CD14-positive monocyte (primary cell): Measurements from ENCODE around the gene KRAS. TPM values are rescaled to one million over a fixed set of nuclear protein-coding genes. Genes with fewer than 3 reads are reported as not detected.

ENCODE experiments used
- DNase-seq, 3 donors: peaks; one replicate each; pipeline ENCODE4 v3.0.0-alpha.2; 2011 to 2022
- H2AFZ ChIP-seq: 2 replicates; pipeline ENCODE4 v1.6.0; 2012; ENCODE audit warnings: mild to moderate bottlenecking, low read depth, low read length, inconsistent platforms; ENCODE audit not compliant: insufficient read depth, poor library complexity, severe bottlenecking
- H3K27ac ChIP-seq, 2 donors: 1 replicate in 1 of 2; 2 replicates in 1 of 2; pipeline ENCODE4 v1.5.1; 2012 to 2013; ENCODE audit warnings: low read length in 2 of 2, control low read depth in 1 of 2, inconsistent platforms in 1 of 2, low read depth in 1 of 2, mild to moderate bottlenecking in 1 of 2
- H3K27me3 ChIP-seq, 2 donors: one replicate each; pipeline versions ENCODE4 v1.6.0 to v1.6.1; 2011 to 2013; ENCODE audit warnings: low read length in 2 of 2; ENCODE audit not compliant: control insufficient read depth in 2 of 2, insufficient read depth in 2 of 2
- H3K36me3 ChIP-seq, 2 donors: replicated peaks in 1 of 2; 1 replicate in 1 of 2; 2 replicates in 1 of 2; pipeline versions ENCODE4 v1.5.1 to v1.6.1; 2012 to 2013; ENCODE audit warnings: low read length in 2 of 2, control low read depth in 1 of 2, inconsistent platforms in 1 of 2, mild to moderate bottlenecking in 1 of 2; ENCODE audit not compliant: insufficient read depth in 2 of 2, control insufficient read depth in 1 of 2
- H3K4me1 ChIP-seq, 2 donors: 1 replicate in 1 of 2; 2 replicates in 1 of 2; pipeline versions ENCODE4 v1.5.1 to v1.6.1; 2012 to 2013; ENCODE audit warnings: low read length in 2 of 2, control low read depth in 1 of 2, inconsistent platforms in 1 of 2, mild to moderate bottlenecking in 1 of 2, moderate library complexity in 1 of 2; ENCODE audit not compliant: insufficient read depth in 2 of 2, control insufficient read depth in 1 of 2
- H3K4me2 ChIP-seq: replicated peaks from 2 replicates; pipeline ENCODE3; 2012; ENCODE audit warnings: low read length, moderate library complexity, mild to moderate bottlenecking; ENCODE audit not compliant: poor library complexity, severe bottlenecking; ENCODE audit errors: extremely low read depth
- H3K4me3 ChIP-seq, 3 experiments: fragments of 200-600 bp in 1 of 3; sonication (generic) in 1 of 3; replicated peaks in 1 of 3; 1 replicate in 2 of 3; 2 replicates in 1 of 3; pipeline ENCODE4 v1.5.1; 2011 to 2013; ENCODE audit warnings: low read length in 3 of 3, mild to moderate bottlenecking in 3 of 3, control low read depth in 2 of 3, low read depth in 2 of 3, inconsistent platforms in 1 of 3, moderate library complexity in 1 of 3
- H3K79me2 ChIP-seq: 2 replicates; pipeline ENCODE4 v1.6.0; 2012; ENCODE audit warnings: mild to moderate bottlenecking, control low read depth, inconsistent platforms, low read length, moderate library complexity; ENCODE audit not compliant: insufficient read depth
- H3K9ac ChIP-seq: 2 replicates; pipeline ENCODE4 v1.6.0; 2017; ENCODE audit warnings: low read length, mild to moderate bottlenecking; ENCODE audit not compliant: insufficient read depth, poor library complexity, severe bottlenecking
- H3K9me3 ChIP-seq, 2 donors: replicated peaks in 1 of 2; 1 replicate in 1 of 2; 2 replicates in 1 of 2; pipeline versions ENCODE4 v1.5.1 to v1.6.1; 2012 to 2013; ENCODE audit warnings: low read length in 2 of 2, control low read depth in 1 of 2; ENCODE audit not compliant: control insufficient read depth in 1 of 2, insufficient read depth in 1 of 2
- H4K20me1 ChIP-seq: 2 replicates; pipeline ENCODE4 v1.6.0; 2012; ENCODE audit warnings: mild to moderate bottlenecking, low read length, control low read depth, moderate library complexity; ENCODE audit not compliant: insufficient read depth
- H3K27ac Mint-ChIP-seq, 7 donors: one replicate each; pipeline ENCODE4 v1.8.0; 2020; ENCODE audit warnings: mild to moderate bottlenecking in 7 of 7, mixed read lengths in 7 of 7, moderate library complexity in 6 of 7, inconsistent platforms in 2 of 7
- H3K27me3 Mint-ChIP-seq, 3 donors: one replicate each; pipeline ENCODE4 v1.8.0; 2021 to 2022; ENCODE audit warnings: low read depth in 3 of 3, mild to moderate bottlenecking in 3 of 3, mixed read lengths in 3 of 3, moderate library complexity in 3 of 3, inconsistent platforms in 1 of 3
- H3K36me3 Mint-ChIP-seq, 2 donors: one replicate each; pipeline ENCODE4 v1.8.0; 2020; ENCODE audit warnings: mixed read lengths in 2 of 2, inconsistent platforms in 1 of 2, mild to moderate bottlenecking in 1 of 2
- H3K4me1 Mint-ChIP-seq: one replicate; pipeline ENCODE4 v1.8.0; 2020; ENCODE audit warnings: mild to moderate bottlenecking, mixed read lengths
- H3K4me3 Mint-ChIP-seq, 2 donors: one replicate each; pipeline ENCODE4 v1.8.0; 2020; ENCODE audit warnings: mild to moderate bottlenecking in 2 of 2, mixed read lengths in 2 of 2, moderate library complexity in 1 of 2
- H3K9me3 Mint-ChIP-seq, 7 donors: one replicate each; pipeline ENCODE4 v1.8.0; 2020 to 2022; ENCODE audit warnings: mixed read lengths in 7 of 7, mild to moderate bottlenecking in 6 of 7, moderate library complexity in 6 of 7, inconsistent platforms in 2 of 7
- CTCF ChIP-seq: fragments of 200-600 bp; IDR thresholded peaks from one replicate; pipeline ENCODE4 v1.8.0; 2022; ENCODE audit warnings: antibody characterized with exemption, mild to moderate bottlenecking
- WGBS: methylation state at CpG from one replicate; pipeline ENCODE4 v1.1.5; 2013; ENCODE audit warnings: missing lambda C conversion rate; ENCODE audit not compliant: insufficient coverage; 5-methylcytosine and 5-hydroxymethylcytosine counted together
- intact Hi-C, 2 donors: fragments of 100-400 bp; cut with micrococcal nuclease; formaldehyde crosslinking; loops; one replicate each; pipeline versions ENCODE4 v1.15.0 to v1.15.1; 2023
- polyA plus RNA-seq, 3 donors: library from polyadenylated mRNA; depleted of rRNA in 1 of 3; unstranded in 2 of 3; stranded (reverse) in 1 of 3; fragments of 300-500 nt in 2 of 3; fragments of >200 nt in 1 of 3; fragmentation: Illumina TruSeq in 2 of 3; gene quantifications; 1 replicate in 2 of 3; 2 replicates in 1 of 3; pipeline ENCODE4 v1.2.3, GENCODE V29; 2012 to 2021

The KRAS gene
- polyA plus RNA-seq, 3 donors: 12.1 to 37.4 (median 33.0) TPM

GRCh38 chr12:25263594-25263993 is 12.9 kb upstream of the KRAS start:
- H3K9ac ChIP-seq: no peak overlapping the region
- no peak for TF ChIP-seq CTCF
- no peak for DNase-seq
- no peaks in the 10 kb centered on the region for H3K4me1 ChIP-seq
- H3K36me3 Mint-ChIP-seq: no peaks in the 10 kb centered on the region
- H3K4me3 ChIP-seq: no peak overlapping the region
- no peaks in the 10 kb centered on the region for H3K4me1 Mint-ChIP-seq
- no peaks in the 10 kb centered on the region for H4K20me1 ChIP-seq
- H2AFZ ChIP-seq: no peak overlapping the region
- H3K9me3 Mint-ChIP-seq: peaks cover 0 to 3% (median 1%) of the 10 kb centered on the region in 7 donors
- no peak overlapping the region for H3K27ac ChIP-seq
- H3K27ac Mint-ChIP-seq: no peak overlapping the region
- no peaks in the 10 kb centered on the region for H3K27me3 ChIP-seq
- no peaks in the 10 kb centered on the region for H3K9me3 ChIP-seq
- H3K27me3 Mint-ChIP-seq: peaks cover 0 to 3% (median 3%) of the 10 kb centered on the region in 3 donors
- no peak overlapping the region for H3K4me3 Mint-ChIP-seq
- intact Hi-C loops: no loop called here
- H3K36me3 ChIP-seq: no peaks in the 10 kb centered on the region
- WGBS: 80% methylated on average over 1 of the region's 4 CpGs
- no peak overlapping the region for H3K4me2 ChIP-seq
- no peaks in the 10 kb centered on the region for H3K79me2 ChIP-seq

- Mint-ChIP-seq H3K27me3 (peaks cover 0 to 3% (median 3%) of the 10 kb centered on the region in 3 donors), H3K4me3 (no peak overlapping the region), H3K4me1 (no peaks in the 10 kb centered on the region), H3K9me3 (peaks cover 0 to 3% (median 1%) of the 10 kb centered on the region in 7 donors), H3K27ac (no peak overlapping the region), H3K36me3 (no peaks in the 10 kb centered on the region)
- intact Hi-C loops: no loop called here
- DNase-seq: no peak
- no CpG with 5 or more reads among the region's 1 CpG for WGBS
- no peaks in the 10 kb centered on the region for H3K4me1 ChIP-seq
- no peak overlapping the region for H3K9ac ChIP-seq
- H2AFZ ChIP-seq: no peak overlapping the region
- H3K36me3 ChIP-seq: no peaks in the 10 kb centered on the region
- no peak for TF ChIP-seq CTCF
- H3K27me3 ChIP-seq: no peaks in the 10 kb centered on the region
- no peaks in the 10 kb centered on the region for H4K20me1 ChIP-seq
- no peaks in the 10 kb centered on the region for H3K79me2 ChIP-seq
- no peak overlapping the region for H3K4me2 ChIP-seq
- no peaks in the 10 kb centered on the region for H3K9me3 ChIP-seq
- no peak overlapping the region for H3K27ac ChIP-seq
- no peak overlapping the region for H3K4me3 ChIP-seq
These were observed 11.8 kb upstream of the KRAS start for GRCh38 chr12:25262389-25263074.
